Measurements from ENCODE around the gene PGBD2. TPM values are rescaled to one million over a fixed set of nuclear protein-coding genes. Genes with fewer than 3 reads are reported as not detected.
A peak's percentile ranks its signal among the peaks of the same experiment; 100 is the strongest.

PGBD2 gene
- total and polyA plus RNA-seq, 2 of the 13 experiments (the other 11 are each of a cell fraction or from before 2014, with no cell fraction given) = 6.0 to 7.4 TPM

GRCh38 chr1:248872752-248873408 lies 33.2 kb upstream of the PGBD2 start (continued):
- no peak for TF ChIP-seq ZBTB40 (IDR thresholded peaks at IDR 0.05)
- TF ChIP-seq ZBTB40 (CRISPR knock-in tag; IDR thresholded peaks at IDR 0.05) = peak; percentile 55
- no peak for TF ChIP-seq MLXIP (CRISPR knock-in tag; IDR thresholded peaks at IDR 0.05; ENCODE audit: borderline replicate concordance)
- no peak for TF ChIP-seq MTF1 (CRISPR knock-in tag; IDR thresholded peaks at IDR 0.05)
- TF ChIP-seq NFYC (CRISPR knock-in tag; IDR thresholded peaks at IDR 0.05) = peak; percentile 53
- peak; percentile 58 for TF ChIP-seq ZEB1 (IDR thresholded peaks at IDR 0.05; ENCODE audit: insufficient replicate concordance, low read depth)
- TF ChIP-seq ELF3 (CRISPR knock-in tag; IDR thresholded peaks at IDR 0.05) = no peak
- TF ChIP-seq ZNF564 (CRISPR knock-in tag; IDR thresholded peaks at IDR 0.05) = 0 out of 2 replicates have a peak, but pooled peaks have one; percentile 24
- peak; percentile 63; the same call in 1 of the 2 replicates for TF ChIP-seq CHD4 (IDR thresholded peaks at IDR 0.05; ENCODE audit: borderline replicate concordance, low read length)
- TF ChIP-seq ZMYM4 (CRISPR knock-in tag; IDR thresholded peaks at IDR 0.05) = peak; percentile 33; the same call in 1 of the 2 replicates
- no peak for TF ChIP-seq HNRNPK (IDR thresholded peaks at IDR 0.05; ENCODE audit: low read depth, low read length, poor library complexity, severe bottlenecking)
- no peak for TF ChIP-seq TBL1XR1 (IDR thresholded peaks at IDR 0.05; ENCODE audit: borderline replicate concordance, low read length, partially characterized antibody)
- no peak for TF ChIP-seq SP1 (IDR thresholded peaks at IDR 0.05)
- TF ChIP-seq SP1 (CRISPR knock-in tag; IDR thresholded peaks at IDR 0.05) = 0 out of 2 replicates have a peak, but pooled peaks have one; percentile 1
- 0 out of 2 replicates have a peak, but pooled peaks have one; percentile 5 for TF ChIP-seq YEATS2 (CRISPR knock-in tag; IDR thresholded peaks at IDR 0.05; ENCODE audit: borderline replicate concordance)
- TF ChIP-seq PRMT3 (CRISPR knock-in tag; IDR thresholded peaks at IDR 0.05; ENCODE audit: borderline replicate concordance, low read depth) = 0 out of 2 replicates have a peak, but pooled peaks have one; percentile 40
- no peak for TF ChIP-seq ZBTB43 (CRISPR knock-in tag; conservative IDR thresholded peaks at IDR 0.05)

Measured in HepG2 (cell line).